ENCODE results near the gene PGAM2.
A peak's percentile ranks its signal among the peaks of the same experiment; 100 is the strongest.

PGAM2 gene

DNA sequence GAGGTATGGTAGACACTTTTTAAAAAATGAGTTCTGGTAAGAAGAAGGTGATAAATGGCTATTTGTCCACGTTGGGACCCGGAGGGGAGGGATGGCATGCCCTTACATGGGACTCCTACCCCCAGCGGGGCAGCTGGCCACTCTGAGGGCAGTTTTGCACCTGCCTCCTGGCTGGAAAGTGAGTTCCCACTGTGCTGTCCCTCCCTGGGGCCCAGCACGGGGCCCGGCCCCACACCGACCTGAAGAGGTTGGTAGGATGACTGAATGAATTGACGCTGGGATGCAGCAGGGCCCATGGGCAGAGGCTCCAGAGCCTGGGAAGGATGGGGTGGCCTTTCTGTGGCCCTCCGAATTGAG, 38.2 kb upstream of the PGAM2 start:
- no peak for DNase-seq

DNA sequence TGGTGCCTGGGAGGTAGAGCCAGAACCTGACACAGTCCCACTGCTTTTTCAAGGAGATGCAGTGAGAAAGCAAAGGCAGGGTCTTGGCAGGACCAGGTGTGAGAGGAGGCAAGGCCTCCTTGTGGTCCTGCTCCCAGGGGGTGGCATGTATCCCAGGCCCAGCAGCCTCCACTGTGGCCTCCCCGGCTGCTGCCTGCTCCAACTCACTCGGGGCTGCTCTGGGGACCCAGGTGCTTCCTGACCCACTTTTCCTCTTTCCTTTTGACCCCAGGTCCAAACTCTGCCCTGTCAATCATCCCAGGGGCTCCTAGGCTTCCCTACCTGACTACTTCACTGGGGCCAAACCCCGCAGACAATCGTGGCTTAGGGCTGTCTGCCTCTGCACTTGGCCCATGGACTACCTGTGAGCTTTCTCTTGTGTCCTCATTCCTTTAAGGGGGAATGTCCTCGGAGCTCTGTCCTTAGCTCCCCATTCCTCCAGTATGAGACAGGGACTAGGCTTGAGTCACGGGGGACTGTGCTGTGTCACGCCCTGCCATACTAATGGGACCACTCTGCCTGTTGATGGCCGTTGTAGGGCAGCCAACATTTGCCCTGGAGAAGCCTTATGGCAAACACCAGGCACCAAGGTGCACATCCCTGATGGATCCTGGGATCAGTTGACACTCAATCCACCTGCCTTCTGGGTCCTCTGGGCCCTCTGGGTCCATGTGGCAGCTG, 37.6 kb upstream of the PGAM2 start:
- DNase-seq: no peak

- no peak for DNase-seq
Measured at GRCh38 chr7:44101966-44102845, 36.8 kb upstream of the PGAM2 start.

DNA sequence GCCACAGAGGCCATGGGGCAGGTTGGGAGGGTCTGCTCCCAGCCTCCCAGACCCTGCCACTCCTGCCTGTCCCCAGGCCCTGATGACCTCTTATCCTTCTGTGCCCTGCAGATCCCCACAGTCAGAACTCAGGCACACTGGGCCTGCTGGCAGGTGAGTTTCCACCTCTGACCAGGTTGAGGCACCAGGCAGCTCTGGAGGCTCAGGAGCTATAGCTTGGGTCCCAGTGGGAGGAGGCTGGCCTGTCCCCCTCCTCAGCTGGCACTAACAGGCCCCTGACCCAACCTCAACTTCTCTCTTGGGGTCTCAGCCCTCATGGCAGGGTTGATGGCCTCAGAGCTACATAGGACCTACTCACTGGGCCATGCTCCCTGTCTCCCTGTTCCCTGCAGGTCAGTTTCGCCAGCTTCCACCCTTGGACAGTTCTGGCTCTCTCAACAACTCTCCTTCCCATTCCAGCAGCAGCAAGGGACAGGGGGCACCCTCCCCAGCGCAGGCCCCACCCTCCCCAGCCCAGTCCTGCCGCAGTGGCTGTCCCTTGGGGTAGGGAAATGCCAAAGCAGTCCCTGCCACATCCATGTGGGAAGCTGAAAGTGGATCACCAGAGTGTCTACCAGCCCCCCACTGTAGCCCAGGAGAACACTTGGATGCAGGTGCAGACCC, 36.1 kb upstream of the PGAM2 start:
- DNase-seq: no peak

GRCh38 chr7:44100458-44101302, 35.3 kb upstream of the PGAM2 start:
- DNase-seq: no peak

DNA sequence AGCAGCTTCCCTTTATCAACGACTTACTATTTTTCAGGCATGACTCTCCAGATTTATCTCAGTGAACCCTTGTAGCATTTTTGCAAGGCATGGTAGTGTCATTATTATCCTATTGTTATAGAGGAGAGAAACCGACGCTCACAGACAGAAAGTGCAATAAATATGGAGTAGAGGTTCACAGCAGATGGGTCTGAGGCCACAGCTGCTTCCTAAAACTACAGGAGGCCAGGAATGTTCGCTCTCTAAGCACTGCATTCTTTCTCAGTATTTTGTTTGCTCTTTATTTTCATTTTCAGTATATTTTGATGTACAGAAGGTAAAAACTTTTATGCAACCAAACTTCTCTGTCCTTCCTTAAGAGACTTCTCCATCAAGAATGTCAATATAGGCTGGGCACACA, 34.3 kb upstream of the PGAM2 start:
- no peak for DNase-seq

DNA sequence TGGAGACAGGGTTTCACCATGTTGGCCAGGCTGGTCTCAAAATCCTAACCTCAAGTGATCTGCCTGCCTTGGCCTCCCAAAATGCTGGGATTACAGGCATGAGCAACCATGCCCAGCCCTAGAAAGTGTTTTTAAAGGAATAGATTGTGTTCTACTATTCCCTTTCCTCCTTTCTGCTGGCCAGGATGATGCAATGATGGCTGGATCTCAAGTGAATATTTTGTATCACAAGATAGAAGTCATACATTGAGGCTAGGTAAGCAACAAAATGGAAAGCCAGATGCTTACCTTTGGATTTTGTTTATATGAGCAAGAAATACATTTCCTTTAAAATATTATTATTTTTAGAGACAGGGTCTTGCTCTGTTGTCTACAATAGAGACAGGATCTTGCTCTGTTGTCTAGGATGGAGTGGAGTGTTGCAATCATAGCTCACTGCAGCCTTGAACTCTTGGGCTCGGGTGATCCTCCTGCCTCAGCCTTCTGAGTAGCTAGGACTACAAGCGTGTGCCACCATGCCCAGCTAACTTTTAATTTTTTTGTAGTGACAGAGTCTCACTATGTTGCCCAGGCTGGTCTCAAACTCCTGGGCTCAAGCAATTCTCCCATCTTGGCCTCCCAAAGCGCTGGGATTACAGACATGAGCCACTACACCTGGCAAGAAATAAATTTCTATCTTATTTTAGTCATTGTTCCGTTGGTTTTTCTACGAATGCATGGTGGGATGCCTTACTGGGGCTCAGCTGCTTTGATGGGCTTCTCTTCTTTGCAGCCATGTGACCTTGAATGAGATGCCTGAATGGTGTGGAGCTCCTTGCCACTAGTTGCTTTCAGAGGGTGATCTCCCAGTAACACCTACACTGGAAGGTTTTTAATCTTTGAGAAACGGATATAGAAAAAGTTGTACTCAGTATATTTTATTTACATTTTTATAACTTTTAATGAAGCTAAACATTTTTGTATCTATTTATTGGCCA, 33.0 kb upstream of the PGAM2 start:
- DNase-seq: no peak

GRCh38 chr7:44097064-44097932, 31.9 kb upstream of the PGAM2 start:
- no peak for DNase-seq

DNA sequence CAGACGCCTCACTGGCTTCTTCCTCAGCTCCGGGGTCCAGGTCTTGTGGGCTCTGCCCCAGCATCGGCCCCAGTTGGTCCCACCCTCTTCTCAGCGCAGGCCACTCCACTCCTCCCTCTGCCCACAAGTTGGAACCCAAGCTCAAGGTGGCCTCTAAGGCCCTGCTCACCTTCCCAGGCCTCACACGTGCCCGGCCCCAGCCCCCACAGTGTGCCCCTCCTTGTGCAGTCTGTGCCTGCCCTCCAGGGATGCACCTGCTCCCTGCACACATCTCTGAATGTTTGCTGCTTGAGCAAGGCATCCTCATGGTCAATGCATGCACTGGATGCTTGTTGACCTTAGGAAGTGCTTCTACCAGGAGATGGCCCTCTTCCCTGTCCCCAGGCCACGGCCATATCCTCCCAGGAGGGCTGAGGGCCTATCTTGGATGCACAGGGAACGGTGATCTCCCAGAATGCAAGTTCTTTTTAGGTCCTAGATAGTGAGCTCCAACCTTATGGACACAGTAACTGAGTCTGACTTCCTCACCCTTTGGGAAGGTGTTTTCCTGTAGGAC, 31.0 kb upstream of the PGAM2 start:
- no peak for DNase-seq

DNA sequence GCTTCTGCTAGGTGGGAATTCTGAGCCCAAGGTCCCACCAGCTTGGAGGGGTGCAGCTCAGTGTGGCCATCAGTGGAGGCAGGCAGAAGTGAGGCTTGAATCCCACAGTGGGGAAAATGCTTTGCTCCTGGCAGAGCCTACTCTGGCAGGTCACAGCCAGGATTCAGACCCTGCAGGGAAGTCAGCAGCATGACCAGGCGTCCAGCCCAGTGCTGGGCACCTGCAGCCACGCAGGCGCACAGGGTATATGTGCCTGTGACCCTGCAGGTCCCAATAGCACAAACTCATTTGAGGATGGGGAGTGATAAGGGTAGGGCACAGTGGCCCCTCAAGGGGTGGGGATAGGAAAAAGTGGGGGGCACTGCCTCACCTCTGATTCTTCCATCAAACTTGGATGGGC, 30.4 kb upstream of the PGAM2 start:
- DNase-seq: no peak

GRCh38 chr7:44094883-44095592, 29.7 kb upstream of the PGAM2 start:
- no peak for DNase-seq

- peak in 1 of 2 donors; percentile 6 for DNase-seq
Measured at GRCh38 chr7:44094365-44094764, 29.0 kb upstream of the PGAM2 start.

GRCh38 chr7:44093102-44093641, 27.8 kb upstream of the PGAM2 start:
- no peak for DNase-seq

DNA sequence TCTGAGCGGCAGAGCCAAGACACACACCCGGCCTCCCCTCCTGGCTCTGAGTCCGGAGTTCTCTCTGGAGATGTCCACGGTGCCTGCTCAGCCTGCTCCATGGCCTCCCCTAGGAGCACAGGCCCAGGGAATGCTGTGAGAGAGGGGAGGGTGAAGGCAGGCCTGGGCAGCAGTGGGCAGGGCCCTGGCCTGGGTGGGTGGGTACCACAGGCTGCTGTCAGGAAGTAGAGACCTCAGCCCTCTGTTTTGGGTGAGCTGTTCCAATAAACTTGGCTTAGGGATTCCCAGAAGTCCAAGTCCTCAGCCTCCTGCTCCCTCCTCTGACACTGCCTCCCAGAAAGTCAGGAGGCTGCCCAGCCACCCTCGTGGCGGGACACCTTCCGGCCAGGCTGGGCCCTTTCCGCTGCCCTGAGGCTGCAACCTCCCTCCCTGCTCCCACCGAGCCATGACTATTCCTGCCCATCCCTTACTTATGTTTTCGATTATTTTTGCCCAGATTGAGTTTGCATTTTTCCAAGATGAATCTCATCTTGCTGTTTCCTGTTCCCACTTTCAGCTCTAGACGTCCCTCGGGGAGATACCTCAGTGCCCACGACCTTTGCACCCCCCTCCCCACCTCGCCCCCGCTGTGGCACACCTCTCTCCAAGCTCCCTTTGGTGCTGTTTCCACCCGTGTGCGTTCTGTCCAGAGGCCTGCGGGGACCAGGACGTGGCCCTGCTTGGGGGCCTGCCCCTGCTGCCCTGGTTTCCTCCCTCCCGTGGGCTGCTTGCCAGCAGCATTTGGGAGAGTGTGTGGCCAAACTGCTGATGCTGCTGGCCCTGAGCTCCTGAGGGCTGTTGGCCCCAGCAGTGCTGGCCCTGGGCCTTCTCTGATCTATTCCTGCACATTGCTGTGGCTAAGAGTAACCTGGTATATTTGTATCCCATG, 22.8 kb upstream of the PGAM2 start:
- no peak for DNase-seq

GRCh38 chr7:44086627-44087026, 21.3 kb upstream of the PGAM2 start:
- DNase-seq: no peak

- no peak for DNase-seq
Measured at GRCh38 chr7:44085546-44085945, 20.2 kb upstream of the PGAM2 start.

DNA sequence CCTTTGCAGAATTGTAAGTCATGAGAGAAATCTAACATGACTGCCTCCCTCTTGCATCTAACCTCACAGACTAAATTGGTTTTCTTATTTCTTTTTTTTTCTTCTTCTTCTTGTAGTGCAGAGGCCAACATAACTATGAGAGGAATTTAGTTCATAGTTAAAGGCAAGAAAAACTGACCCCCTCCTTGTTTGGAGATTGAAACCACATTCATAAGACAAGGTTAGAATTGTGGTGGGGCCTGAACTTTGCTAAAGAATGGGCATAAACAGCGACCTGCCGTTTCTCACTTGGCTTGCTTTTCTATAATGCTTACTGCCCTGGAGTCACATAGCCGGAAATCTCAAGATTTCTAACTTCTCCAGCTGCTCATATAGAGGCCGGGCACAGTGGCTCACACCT, 19.3 kb upstream of the PGAM2 start:
- DNase-seq: no peak

GRCh38 chr7:44083796-44084195, 18.4 kb upstream of the PGAM2 start:
- DNase-seq: no peak

Data from inflammatory macrophage (primary cell).